HepG2 (cell line): Measurements from ENCODE around the gene FGD4. TPM values are rescaled to one million over a fixed set of nuclear protein-coding genes. Genes with fewer than 3 reads are reported as not detected.
A peak's percentile ranks its signal among the peaks of the same experiment; 100 is the strongest.

ENCODE experiments used
- ATAC-seq: fragments of 200-7000 bp; cut with Tn5 transposase; 3 replicates; pipeline ENCODE4 v1.9.1; 2020; ENCODE audit warnings: mild to moderate bottlenecking, moderate library complexity
- BruUV-seq: library from RNA; stranded (reverse); fragments of 400-500 nt; replicated peaks from 2 replicates; lab custom pipeline; 2021; lab: Mats Ljungman, UMichigan
- CTCF ChIA-PET: fragments of 300-600 bp; formaldehyde crosslinking; extraction: SDS; loops from one replicate; lab custom pipeline; 2021; ENCODE audit warnings: low total read pairs, inconsistent platforms, low intra/inter-chr PET ratio; lab: Yijun Ruan, JAX
- POLR2A ChIA-PET: fragments of 350-600 bp; sonication (Branson Sonifier 250); formaldehyde crosslinking; loops from one replicate; lab custom pipeline; 2020; ENCODE audit warnings: antibody characterized with exemption, inconsistent platforms; lab: Yijun Ruan, JAX
- DNase-seq: peaks from one replicate; pipeline ENCODE4 v3.0.0-alpha.2; 2015; ENCODE audit warnings: low spot score
- FAIRE-seq: peaks from 3 replicates; lab custom pipeline; 2011; peaks lifted over from hg19 to GRCh38; lab: Jason Lieb, UNC
- H2AFZ ChIP-seq: one replicate; pipeline ENCODE4 v1.6.1; 2011; ENCODE audit warnings: low read length, inconsistent platforms
- H3K27ac ChIP-seq: fragments of 300-600 bp; 3 replicates; pipeline ENCODE4 v1.8.0; 2011; ENCODE audit warnings: mixed run types, mild to moderate bottlenecking, mixed read lengths, low read length, inconsistent platforms; ENCODE audit not compliant: insufficient read depth; ENCODE audit errors: extremely low read length
- H3K27me3 ChIP-seq, 2 experiments: fragments of 200-600 bp in 1 of 2; 2 replicates in 1 of 2; 3 replicates in 1 of 2; pipeline versions ENCODE4 v1.6.0 to v1.8.0; 2011; ENCODE audit warnings: low read length in 2 of 2, mild to moderate bottlenecking in 2 of 2, moderate library complexity in 2 of 2, inconsistent platforms in 1 of 2; ENCODE audit not compliant: insufficient read depth in 2 of 2, control insufficient read depth in 1 of 2
- H3K36me3 ChIP-seq, 2 experiments: fragments of 200-600 bp in 1 of 2; replicated peaks in 1 of 2; 2 replicates in 1 of 2; 3 replicates in 1 of 2; pipeline versions ENCODE4 v1.5.1 to v1.8.0; 2011; ENCODE audit warnings: low read length in 2 of 2, inconsistent platforms in 1 of 2; ENCODE audit not compliant: insufficient read depth in 2 of 2, control insufficient read depth in 1 of 2
- H3K4me1 ChIP-seq: 2 replicates; pipeline ENCODE4 v1.5.1; 2012; ENCODE audit warnings: low read length, inconsistent platforms; ENCODE audit not compliant: insufficient read depth
- H3K4me2 ChIP-seq: 2 replicates; pipeline ENCODE4 v1.6.0; 2011; ENCODE audit warnings: low read depth, low read length, inconsistent platforms
- H3K4me3 ChIP-seq, 3 experiments: fragments of 200-600 bp in 1 of 3; sonication (generic), shearing (Covaris generic) in 1 of 3; replicated peaks in 1 of 3; 2 replicates each; pipeline ENCODE4 v1.5.1; 2011 to 2016; ENCODE audit warnings: low read length in 3 of 3, inconsistent platforms in 2 of 3, low read depth in 2 of 3, mild to moderate bottlenecking in 2 of 3, control low read depth in 1 of 3, mixed read lengths in 1 of 3; ENCODE audit not compliant: insufficient read depth in 1 of 3
- H3K79me2 ChIP-seq: one replicate; pipeline ENCODE4 v1.6.1; 2011; ENCODE audit warnings: low read length, inconsistent platforms; ENCODE audit not compliant: insufficient read depth
- H3K9ac ChIP-seq: 2 replicates; pipeline ENCODE4 v1.6.0; 2011; ENCODE audit warnings: mild to moderate bottlenecking, low read depth, low read length, inconsistent platforms; ENCODE audit not compliant: insufficient read depth
- H3K9me3 ChIP-seq: 2 replicates; pipeline ENCODE4 v1.5.1; 2012; ENCODE audit warnings: mild to moderate bottlenecking, low read length
- H4K20me1 ChIP-seq: 2 replicates; pipeline ENCODE4 v1.6.0; 2011; ENCODE audit warnings: inconsistent platforms, mild to moderate bottlenecking, low read length, moderate library complexity; ENCODE audit not compliant: insufficient read depth
- CHD4 ChIP-seq: fragments of 200-600 bp; sonication (generic); IDR thresholded peaks from 2 replicates; pipeline ENCODE4 v1.7.0; 2017; ENCODE audit warnings: mild to moderate bottlenecking, low read length, borderline replicate concordance
- FOXO1 ChIP-seq: sonication (generic); formaldehyde crosslinking; IDR thresholded peaks from 2 replicates; pipeline ENCODE4 v1.4.0; 2020; ENCODE audit warnings: missing genetic modification reagents
- MAZ ChIP-seq, 2 experiments: sonication (generic) in 1 of 2; formaldehyde crosslinking in 1 of 2; IDR thresholded peaks; 2 replicates each; pipeline versions ENCODE4 v1.5.0 to v1.6.1; 2012 to 2020; ENCODE audit warnings: low read depth in 2 of 2, mild to moderate bottlenecking in 2 of 2, borderline replicate concordance in 1 of 2, improper control_type of control experiment in 1 of 2, low read length in 1 of 2, missing genetic modification reagents in 1 of 2, moderate library complexity in 1 of 2
- ZNF12 ChIP-seq: sonication (generic); formaldehyde crosslinking; IDR thresholded peaks from 2 replicates; pipeline ENCODE4 v1.5.0; 2020; ENCODE audit warnings: missing genetic modification reagents
- ZNF619 ChIP-seq: sonication (generic); formaldehyde crosslinking; IDR thresholded peaks from 2 replicates; pipeline ENCODE4 v1.4.0; 2020; ENCODE audit warnings: mild to moderate bottlenecking, missing genetic modification reagents
- WGBS: methylation state at CpG from one replicate; pipeline ENCODE4 v1.1.6; 2017; ENCODE audit warnings: low lambda C conversion rate; 5-methylcytosine and 5-hydroxymethylcytosine counted together
- in situ Hi-C: cut with HindIII; loops from 2 replicates; pipeline ENCODE4 v1.10.0; 2017; ENCODE audit warnings: low pct_unique_long_range_greater_than_20kb; ENCODE audit not compliant: extremely low pct_ligation_motif_present
- intact Hi-C: fragments of 100-400 bp; cut with micrococcal nuclease; formaldehyde crosslinking; loops from one replicate; pipeline ENCODE4 v1.10.0; 2022; ENCODE audit not compliant: unreplicated experiment
- polyA plus RNA-seq, 8 experiments: library from polyadenylated mRNA; depleted of rRNA in 3 of 8; stranded (reverse) in 7 of 8; unstranded in 1 of 8; fragments of >200 nt; fragmentation: Illumina TruSeq in 4 of 8; extraction: Trizol in 4 of 8; gene quantifications; 2 replicates each; pipeline versions ENCODE4 v1.2.1 to v1.2.3, GENCODE V29; 2011 to 2016; ENCODE audit warnings: low read depth in 4 of 8, missing spikeins in 1 of 8, mixed read lengths in 1 of 8; ENCODE audit not compliant: insufficient read depth in 1 of 8
- total RNA-seq, 5 experiments: library from RNA; depleted of rRNA; stranded (reverse); fragments of >200 nt; fragmentation: Illumina TruSeq; extraction: Trizol; gene quantifications; 2 replicates each; pipeline ENCODE4 v1.2.3, GENCODE V29; 2016; ENCODE audit warnings: low read depth in 1 of 5
- TF ChIP-seq, protein P1 (sequence below): IDR thresholded peaks from 2 replicates; pipeline ENCODE4 v1.6.1; 2016; ENCODE audit warnings: missing compliant biosample characterization, missing genetic modification reagents, borderline replicate concordance
- TF ChIP-seq, protein P2 (sequence below): sonication (generic); formaldehyde crosslinking; conservative IDR thresholded peaks from 2 replicates; pipeline ENCODE4 v1.8.0; 2022; ENCODE audit warnings: missing genetic modification reagents

The FGD4 gene
- total and polyA plus RNA-seq, 2 of the 13 experiments (the other 11 are each of a cell fraction or from before 2014, with no cell fraction given): 4.6 to 6.6 TPM

DNA sequence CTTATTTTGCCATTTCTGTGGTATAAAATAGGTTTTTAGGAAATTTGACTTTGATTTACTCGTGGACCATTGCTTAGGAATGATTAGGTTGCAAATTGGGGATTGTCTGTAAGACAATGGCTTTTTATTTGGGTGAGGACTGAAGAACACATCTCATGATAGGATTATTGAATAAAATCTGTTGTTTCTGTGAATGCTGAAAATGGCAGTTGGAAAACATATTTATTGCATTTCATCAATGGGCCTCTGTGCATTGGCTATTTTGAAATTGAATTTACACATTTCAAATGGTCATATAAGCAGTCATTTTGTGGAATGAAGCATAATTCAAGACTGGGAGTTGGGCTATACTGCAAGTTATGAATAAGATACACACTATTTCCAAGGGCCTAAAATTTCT lies 46.0 kb downstream of the FGD4 start:
- ChIA-PET CTCF (no interaction called here), POLR2A (no interaction called here)
- FAIRE-seq: no peak
- Histone ChIP-seq H3K79me2 (no peaks in the 10 kb centered on the region), H3K27me3 (no peaks in the 10 kb centered on the region), H3K36me3 (no peaks in the 10 kb centered on the region), H3K4me3 (no peak overlapping the region), H3K4me1 (peaks cover 34% of the 10 kb centered on the region), H3K27ac (no peak overlapping the region), H3K9ac (no peak overlapping the region), H2AFZ (no peak overlapping the region), H3K4me2 (peak overlapping the region; percentile 44; the same call in 1 of the 2 replicates), H4K20me1 (no peaks in the 10 kb centered on the region), H3K9me3 (no peaks in the 10 kb centered on the region)
- TF ChIP-seq, protein P1, sequence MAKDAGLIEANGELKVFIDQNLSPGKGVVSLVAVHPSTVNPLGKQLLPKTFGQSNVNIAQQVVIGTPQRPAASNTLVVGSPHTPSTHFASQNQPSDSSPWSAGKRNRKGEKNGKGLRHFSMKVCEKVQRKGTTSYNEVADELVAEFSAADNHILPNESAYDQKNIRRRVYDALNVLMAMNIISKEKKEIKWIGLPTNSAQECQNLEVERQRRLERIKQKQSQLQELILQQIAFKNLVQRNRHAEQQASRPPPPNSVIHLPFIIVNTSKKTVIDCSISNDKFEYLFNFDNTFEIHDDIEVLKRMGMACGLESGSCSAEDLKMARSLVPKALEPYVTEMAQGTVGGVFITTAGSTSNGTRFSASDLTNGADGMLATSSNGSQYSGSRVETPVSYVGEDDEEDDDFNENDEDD (CRISPR knock-in tag): no peak
- TF ChIP-seq ZNF12 (CRISPR knock-in tag): no peak
- no peak for TF ChIP-seq ZNF619 (CRISPR knock-in tag)
- no peak for TF ChIP-seq CHD4
- TF ChIP-seq, protein P2, sequence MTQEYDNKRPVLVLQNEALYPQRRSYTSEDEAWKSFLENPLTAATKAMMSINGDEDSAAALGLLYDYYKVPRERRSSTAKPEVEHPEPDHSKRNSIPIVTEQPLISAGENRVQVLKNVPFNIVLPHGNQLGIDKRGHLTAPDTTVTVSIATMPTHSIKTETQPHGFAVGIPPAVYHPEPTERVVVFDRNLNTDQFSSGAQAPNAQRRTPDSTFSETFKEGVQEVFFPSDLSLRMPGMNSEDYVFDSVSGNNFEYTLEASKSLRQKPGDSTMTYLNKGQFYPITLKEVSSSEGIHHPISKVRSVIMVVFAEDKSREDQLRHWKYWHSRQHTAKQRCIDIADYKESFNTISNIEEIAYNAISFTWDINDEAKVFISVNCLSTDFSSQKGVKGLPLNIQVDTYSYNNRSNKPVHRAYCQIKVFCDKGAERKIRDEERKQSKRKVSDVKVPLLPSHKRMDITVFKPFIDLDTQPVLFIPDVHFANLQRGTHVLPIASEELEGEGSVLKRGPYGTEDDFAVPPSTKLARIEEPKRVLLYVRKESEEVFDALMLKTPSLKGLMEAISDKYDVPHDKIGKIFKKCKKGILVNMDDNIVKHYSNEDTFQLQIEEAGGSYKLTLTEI: no peak
- no peak for TF ChIP-seq FOXO1 (CRISPR knock-in tag)
- no peak for TF ChIP-seq MAZ (IDR thresholded peaks at IDR 0.05; ENCODE audit: borderline replicate concordance, low read depth, low read length)
- TF ChIP-seq MAZ (CRISPR knock-in tag; IDR thresholded peaks at IDR 0.05; ENCODE audit: low read depth): no peak
- in situ Hi-C loops (no loop called here), intact Hi-C loops (no loop called here)
- no peak for ATAC-seq
- no TSS peak for BruUV-seq
- 18% methylated on average over 1 of the region's 1 CpG for WGBS
- no peak for DNase-seq
